ENCODE measurements around the gene RPS27.

RPS27 gene

GRCh38 chr1:153990468-153991150 is at the start of gene RPS27:
RPS27 (plus strand) TSS chr1:153990762; CDS start chr1:153990797, 35 bp downstream.
- DNase-seq: peak; percentile 95

GRCh38 chr1:153941826-153942725 is 48.5 kb upstream of the RPS27 start:
- DNase-seq: no peak

- no peak for DNase-seq
These were observed 47.6 kb upstream of the RPS27 start for GRCh38 chr1:153942766-153943549.

GRCh38 chr1:153944005-153944826 is 46.3 kb upstream of the RPS27 start:
- no peak for DNase-seq

GRCh38 chr1:153944827-153945117 is 45.8 kb upstream of the RPS27 start:
- no peak for DNase-seq

- DNase-seq: no peak
These were observed 45.3 kb upstream of the RPS27 start for GRCh38 chr1:153945131-153945794.

- peak; percentile 76 for DNase-seq
These were observed 44.6 kb upstream of the RPS27 start for GRCh38 chr1:153945795-153946621.

- DNase-seq: peak; percentile 87
These were observed 43.8 kb upstream of the RPS27 start, which contains the start of gene DENND4B for GRCh38 chr1:153946622-153947241. DENND4B (minus strand) TSS chr1:153946718; CDS start chr1:153944374, 2,344 bp downstream.

- DNase-seq: no peak
These were observed 39.4 kb upstream of the RPS27 start for GRCh38 chr1:153951183-153951582.

- no peak for DNase-seq
These were observed 38.8 kb upstream of the RPS27 start for GRCh38 chr1:153951801-153952200.

GRCh38 chr1:153953859-153954365 is 36.6 kb upstream of the RPS27 start:
- no peak for DNase-seq

- DNase-seq: no peak
These were observed 35.7 kb upstream of the RPS27 start for GRCh38 chr1:153954826-153955225.

- DNase-seq: no peak
These were observed 33.4 kb upstream of the RPS27 start for GRCh38 chr1:153956997-153957715.

GRCh38 chr1:153957744-153958110 is 32.8 kb upstream of the RPS27 start:
- DNase-seq: no peak

- DNase-seq: peak; percentile 99
These were observed 32.2 kb upstream of the RPS27 start, which contains the start of gene CRTC2 for GRCh38 chr1:153958111-153958960. CRTC2 (minus strand) TSS chr1:153958612; CDS start chr1:153958497, 115 bp downstream.

GRCh38 chr1:153958961-153959260 is 31.7 kb upstream of the RPS27 start:
- no peak for DNase-seq

GRCh38 chr1:153959454-153959853 is 31.1 kb upstream of the RPS27 start:
- no peak for DNase-seq

GRCh38 chr1:153960206-153960605 is 30.4 kb upstream of the RPS27 start:
- DNase-seq: no peak

GRCh38 chr1:153961421-153961820 is 29.1 kb upstream of the RPS27 start:
- no peak for DNase-seq

Measured in right hindlimb (tissue), 1 donor.